Anterior cingulate cortex (tissue), 58 donors: ENCODE measurements around the gene MACROH2A1.

Experiments
- DNase-seq, 58 donors: peaks; one replicate each; lab custom pipeline; 2025; lab: John Stamatoyannopoulos, UW

Gene MACROH2A1

DNA sequence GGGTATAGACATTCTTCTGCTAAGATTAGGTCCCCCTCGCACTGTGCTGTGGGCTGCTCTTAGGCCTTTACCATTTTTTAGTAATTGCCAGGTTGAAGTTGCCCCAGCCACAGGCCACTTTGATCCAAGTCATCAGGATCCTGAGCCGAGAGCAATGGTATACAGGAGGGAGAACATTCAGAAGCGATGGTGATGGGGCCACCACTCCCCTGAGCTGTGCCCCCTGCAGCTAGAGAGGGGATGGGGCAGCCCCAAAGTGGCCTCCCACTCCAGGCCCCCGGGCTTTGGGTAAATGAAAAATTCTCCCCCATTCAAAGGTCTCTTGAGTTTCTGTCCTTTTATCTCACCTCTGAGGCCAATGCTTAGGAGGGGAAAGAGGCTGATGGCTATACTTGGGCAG is 59.4 kb downstream of the MACROH2A1 start:
- DNase-seq = no peak

DNA sequence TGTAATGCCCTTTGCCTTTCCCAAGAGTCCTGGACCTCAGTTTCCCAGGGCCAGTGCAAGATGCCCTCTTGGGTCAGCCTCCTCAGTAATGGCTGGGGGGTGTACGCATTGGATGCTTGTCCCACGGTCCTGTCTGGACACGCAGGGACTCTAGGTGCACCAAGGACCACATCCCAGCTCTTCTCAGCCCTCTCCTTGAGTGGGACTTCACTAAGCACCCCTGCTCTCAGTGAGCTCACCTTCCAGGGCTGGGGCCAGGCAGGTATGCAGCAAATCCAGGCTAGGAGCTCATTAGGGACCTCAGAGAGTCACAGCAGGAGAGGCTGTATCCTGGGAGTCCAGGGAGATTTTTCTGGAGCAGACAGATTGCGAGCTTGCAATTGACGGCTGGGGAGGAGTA is 59.8 kb downstream of the MACROH2A1 start:
- DNase-seq = no peak

- DNase-seq = peak in 48 of 58 donors; percentile 8 to 87 (median 36)
Measured at GRCh38 chr5:135337064-135337463, 62.0 kb downstream of the MACROH2A1 start.

- peak in 1 of 58 donors; percentile 5 for DNase-seq
Measured at GRCh38 chr5:135335031-135335828, 63.8 kb downstream of the MACROH2A1 start.

DNA sequence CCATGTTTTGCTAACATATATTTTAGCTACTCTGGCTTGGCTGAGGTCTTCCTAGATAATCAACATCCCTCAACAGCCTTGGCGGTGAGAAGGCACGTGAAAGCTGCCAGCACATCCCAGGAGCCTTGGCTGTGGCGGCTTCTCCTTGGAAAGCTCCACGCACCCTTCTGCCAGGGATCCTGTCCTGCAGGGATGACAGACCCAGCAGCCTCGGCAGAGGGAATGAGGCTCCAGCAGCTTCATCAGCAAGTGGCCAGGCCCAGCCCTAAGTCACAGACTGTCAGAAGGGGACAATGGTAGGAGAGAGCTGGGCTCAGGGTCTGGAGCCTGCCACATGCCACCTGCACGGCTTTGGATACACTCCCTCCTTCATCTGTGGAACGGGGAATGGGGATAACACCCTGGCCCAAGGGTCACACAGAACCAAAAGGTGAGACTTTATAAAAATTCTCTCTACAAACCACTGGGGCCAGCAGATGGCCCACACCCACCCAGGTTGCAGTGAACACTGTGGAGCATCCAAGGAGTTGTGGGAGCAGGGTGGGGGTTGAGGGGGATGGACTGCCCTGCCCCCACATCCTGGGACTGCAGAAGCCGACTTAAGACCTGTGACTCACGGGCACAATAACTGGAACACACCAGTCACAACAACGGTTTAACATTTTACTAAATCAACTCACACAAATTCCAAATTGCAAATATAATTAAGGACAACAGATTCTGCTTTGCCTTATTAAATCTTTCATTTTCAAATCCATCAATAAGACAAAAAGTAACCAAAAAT is 65.1 kb downstream of the MACROH2A1 start:
- DNase-seq = no peak

DNA sequence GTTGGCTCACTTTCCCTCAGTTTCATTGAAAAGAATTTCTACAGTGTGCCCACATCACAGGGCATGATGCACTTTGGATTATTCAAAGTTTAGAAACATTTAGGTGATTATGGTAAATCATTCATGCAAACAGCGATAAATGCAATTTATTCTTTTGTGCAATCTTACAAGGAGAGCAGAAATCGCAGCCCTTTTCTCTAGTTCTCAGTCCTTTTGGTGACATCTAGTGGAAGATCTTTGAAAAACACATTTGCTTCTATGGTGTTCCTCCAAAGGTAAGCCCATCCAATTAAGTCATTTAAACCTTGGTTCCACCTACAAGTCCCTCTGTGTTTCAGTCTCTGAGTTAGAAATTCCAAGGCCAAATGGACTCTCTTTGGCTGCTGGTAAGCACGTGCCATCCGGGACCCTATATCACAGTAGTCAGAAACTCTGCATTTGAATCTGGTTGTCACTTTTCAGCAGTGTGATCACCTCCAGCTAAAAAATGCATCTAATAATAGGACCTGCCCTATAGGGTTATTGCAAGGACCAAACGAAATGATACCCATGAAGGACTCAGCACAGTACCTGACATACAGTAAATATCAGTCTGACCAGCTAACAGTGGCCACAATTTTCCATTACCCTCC is 66.4 kb downstream of the MACROH2A1 start:
- DNase-seq = peak in 2 of 58 donors; percentile 43 to 65

GRCh38 chr5:135331612-135332011 is 67.4 kb downstream of the MACROH2A1 start:
- DNase-seq = no peak

- no peak for DNase-seq
Measured at GRCh38 chr5:135330798-135331096, 68.3 kb downstream of the MACROH2A1 start.

GRCh38 chr5:135329913-135330797 is 68.9 kb downstream of the MACROH2A1 start:
- DNase-seq = no peak

DNA sequence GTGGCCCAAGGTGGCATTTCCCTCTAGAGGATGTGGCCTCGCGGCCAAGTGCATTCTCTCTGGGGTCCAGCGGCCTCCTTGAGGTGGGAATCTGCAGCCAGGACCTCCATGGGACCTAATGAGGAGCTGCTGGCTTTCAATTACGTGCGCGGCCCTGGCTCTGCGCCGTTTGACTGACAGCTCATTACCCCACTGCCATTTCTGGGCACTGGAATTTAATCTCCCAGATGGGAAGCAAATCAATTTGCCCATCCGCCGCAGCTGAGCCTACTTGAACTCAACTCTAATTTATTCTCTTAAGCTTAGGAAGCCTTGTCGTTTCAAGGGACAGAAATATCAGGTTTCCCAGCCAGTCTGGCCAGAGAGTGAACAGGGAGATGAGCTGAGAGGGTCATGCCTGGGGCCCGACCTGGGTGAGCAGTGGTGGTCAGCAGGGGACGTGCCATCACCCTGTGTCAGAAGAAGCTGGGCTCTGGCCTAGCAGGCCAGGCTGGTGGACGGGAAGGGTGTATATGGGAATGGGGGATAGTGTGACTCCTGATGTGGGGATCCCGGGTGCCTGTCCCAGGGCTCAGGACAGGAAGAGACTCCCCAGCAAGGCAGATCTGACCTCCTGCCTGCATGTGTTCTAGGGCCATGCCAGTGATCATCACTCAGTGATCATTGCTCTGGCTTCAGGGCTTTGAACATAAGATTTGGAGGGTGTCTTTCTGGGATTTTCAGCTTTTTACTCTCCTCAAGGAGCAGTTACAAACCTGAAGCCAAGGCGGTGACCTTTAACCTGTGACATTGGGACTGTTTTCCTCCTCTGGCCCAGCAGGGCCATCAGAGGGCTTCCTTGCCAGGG is 69.7 kb downstream of the MACROH2A1 start:
- DNase-seq = no peak

GRCh38 chr5:135328128-135328687 is 70.8 kb downstream of the MACROH2A1 start:
- no peak for DNase-seq

DNA sequence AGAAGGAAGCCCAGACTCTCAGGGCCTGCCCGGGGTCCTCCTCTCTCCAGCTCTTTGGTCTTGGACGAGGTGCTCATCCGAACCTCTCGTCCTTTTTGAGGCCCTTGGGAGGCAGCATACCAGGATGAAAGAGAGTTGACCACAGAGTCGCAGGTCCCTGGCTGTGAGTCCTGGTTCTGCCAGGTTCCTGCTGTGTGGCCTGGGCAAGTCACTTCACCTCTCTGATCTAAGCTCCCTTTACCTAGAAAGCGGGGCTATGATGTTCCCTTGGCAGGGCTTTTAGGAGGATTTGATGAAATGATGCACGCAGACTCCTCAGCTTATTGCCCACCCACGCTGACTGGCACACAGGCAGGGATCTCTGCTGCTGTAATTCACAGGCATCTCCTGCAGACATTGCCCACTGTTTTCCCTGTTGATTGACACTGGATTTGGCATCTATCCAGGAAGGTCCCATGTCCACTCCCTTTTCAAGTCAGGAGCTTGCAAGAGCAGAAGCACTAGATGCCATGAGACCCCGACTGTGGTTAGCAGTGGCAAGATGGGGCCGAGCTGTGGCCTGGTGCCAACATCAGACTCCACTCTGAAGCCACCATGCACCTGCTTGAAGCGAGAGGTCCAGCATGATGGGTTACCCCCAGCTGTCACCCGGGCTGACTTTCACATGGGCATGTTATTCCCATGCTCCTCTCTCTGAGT is 71.5 kb downstream of the MACROH2A1 start:
- peak in 10 of 58 donors; percentile 4 to 19 (median 10) for DNase-seq

DNA sequence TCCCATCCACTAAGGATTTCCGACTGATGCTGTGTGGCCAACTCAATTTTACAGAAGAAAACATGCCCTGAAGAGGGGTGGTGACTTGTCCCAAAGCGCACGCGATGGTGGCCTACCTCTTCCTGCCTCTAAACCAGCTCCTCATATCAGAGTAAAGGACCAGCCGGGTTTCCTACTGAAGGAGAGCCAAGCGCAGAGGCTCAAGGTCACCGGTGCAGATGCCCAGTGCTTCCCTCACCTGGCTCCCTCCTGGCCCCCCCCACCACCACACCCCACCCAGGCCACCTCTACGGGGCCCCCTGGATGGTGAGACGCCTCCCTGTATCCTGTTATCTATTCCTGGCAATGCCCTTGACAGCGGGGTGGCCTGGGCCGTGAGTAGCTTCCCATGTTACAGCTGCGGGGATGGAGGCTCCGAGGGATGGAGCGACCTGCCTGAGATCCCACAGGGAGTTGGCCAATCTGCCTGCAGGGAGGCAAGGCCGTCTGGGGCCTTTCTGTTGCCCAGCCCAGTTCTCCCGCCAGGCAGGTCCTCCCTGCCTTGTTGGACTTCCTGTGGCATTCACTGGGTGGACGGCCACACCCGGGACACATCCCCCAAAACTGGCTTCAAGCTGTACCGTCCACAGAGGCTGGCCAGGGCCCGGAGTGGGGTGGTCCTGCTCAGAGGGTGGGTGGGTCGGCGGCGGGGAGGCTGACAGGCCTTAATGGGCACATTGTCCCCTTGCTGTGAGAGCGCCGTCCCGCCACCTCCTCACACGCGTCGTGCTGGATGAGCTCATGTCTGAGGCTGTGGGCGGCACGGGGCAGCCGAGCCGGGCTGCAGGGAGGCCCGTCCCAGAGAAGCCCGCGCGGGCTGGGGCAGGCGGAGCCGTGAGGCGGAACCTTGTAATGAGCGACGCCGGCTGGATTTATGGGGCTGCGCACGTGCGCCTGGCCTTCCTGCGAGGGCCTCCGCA is 72.5 kb downstream of the MACROH2A1 start:
- DNase-seq = peak in 1 of 58 donors; percentile 8

DNA sequence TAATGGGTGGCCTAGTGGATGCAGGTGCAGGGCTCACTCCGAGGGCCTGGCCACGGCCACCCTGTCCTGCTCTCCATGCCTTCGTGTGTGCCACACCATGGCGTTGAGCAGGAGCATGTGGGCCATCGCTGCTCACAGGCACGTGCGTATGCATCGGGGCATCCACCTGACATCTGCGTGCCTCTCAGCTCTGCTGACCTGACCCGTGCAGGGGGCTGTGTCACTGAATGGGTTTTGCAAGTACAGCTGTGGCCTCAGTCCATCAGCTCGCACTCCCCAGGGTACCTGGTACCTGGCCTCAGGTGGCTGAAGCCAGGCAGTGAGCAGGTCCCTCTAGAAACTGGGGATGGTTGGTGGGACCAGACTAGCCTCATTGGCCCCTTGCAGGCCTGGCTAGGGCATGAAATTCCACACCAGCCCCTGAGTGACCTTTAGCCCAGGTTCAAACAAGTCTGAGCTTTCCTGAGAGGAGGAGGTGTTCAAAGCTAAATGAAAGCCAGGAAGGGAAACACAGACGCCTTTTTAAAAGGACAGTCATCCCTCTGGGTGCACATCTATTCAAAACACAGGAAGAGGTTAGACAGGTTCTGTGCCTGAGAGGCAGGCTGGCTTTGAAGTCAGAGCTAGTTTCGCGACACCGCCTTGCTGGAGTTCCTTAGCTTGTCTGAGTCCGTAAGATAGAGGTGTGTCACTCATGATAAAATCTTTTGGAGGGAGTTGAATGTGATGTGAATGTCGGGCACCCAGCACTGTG is 74.0 kb downstream of the MACROH2A1 start:
- no peak for DNase-seq

DNA sequence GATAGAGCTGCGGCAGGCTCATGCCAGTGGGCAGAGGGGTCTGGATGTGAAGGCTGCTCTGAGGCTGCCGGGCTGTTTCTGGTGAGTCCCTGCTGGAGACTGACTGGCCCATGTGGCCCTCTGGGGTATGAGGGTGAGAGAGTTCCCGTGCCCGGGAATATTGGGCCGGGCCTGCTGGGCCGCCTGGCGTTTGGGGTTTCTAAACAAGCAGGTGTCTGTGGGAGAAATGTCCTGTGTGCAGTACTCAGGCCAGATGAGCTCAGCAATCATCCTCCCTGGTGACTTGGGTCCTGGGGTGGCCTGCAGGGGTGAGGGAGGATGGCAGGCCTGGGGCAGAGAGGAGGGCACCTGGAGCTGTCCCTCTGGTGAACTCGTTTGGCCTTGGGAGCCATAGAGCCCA is 74.9 kb downstream of the MACROH2A1 start:
- DNase-seq = no peak

- DNase-seq = no peak
Measured at GRCh38 chr5:135323701-135324132, 75.3 kb downstream of the MACROH2A1 start.

- no peak for DNase-seq
Measured at GRCh38 chr5:135323227-135323626, 75.8 kb downstream of the MACROH2A1 start.
